T47D (cell line): ENCODE results near the gene MSL3.

Experiments
- DNase-seq, 2 experiments: peaks; one replicate each; pipeline versions ENCODE4 v3.0.0 to v3.0.0-alpha.2; 2011 to 2012; ENCODE audit warnings: low read depth in 1 of 2, low spot score in 1 of 2
- JUND ChIP-seq: IDR thresholded peaks from 2 replicates; pipeline ENCODE4 v1.6.1; 2012; ENCODE audit warnings: low read depth
- in situ Hi-C: cut with HindIII; loops from 2 replicates; pipeline ENCODE4 v1.10.0; 2016; ENCODE audit warnings: low sequenced_read_pairs, low pct_unique_long_range_greater_than_20kb

Gene MSL3

GRCh38 chrX:11757719-11758399, at the start of gene MSL3:
Gene MSL3, plus strand, starts transcription at chrX:11758237. Its CDS starts 27 bp downstream, at chrX:11758264.
- no peak for TF ChIP-seq JUND
- DNase-seq: peak; percentile 31 to 73
- in situ Hi-C loops: no loop called here

- in situ Hi-C loops: no loop called here
- DNase-seq: no peak
- no peak for TF ChIP-seq JUND
These were observed 35.7 kb upstream of the MSL3 start for GRCh38 chrX:11722304-11722703.

- DNase-seq: peak; percentile 8 to 50
- no peak for TF ChIP-seq JUND
- in situ Hi-C loops: no loop called here
These were observed 33.7 kb upstream of the MSL3 start for GRCh38 chrX:11724122-11725017.

GRCh38 chrX:11725631-11726442, 32.2 kb upstream of the MSL3 start:
- TF ChIP-seq JUND: no peak
- DNase-seq: no peak
- in situ Hi-C loops: no loop called here

- TF ChIP-seq JUND: no peak
- in situ Hi-C loops: no loop called here
- DNase-seq: no peak
These were observed 29.5 kb upstream of the MSL3 start for GRCh38 chrX:11728556-11728955.

GRCh38 chrX:11733614-11734013, 24.4 kb upstream of the MSL3 start:
- DNase-seq: no peak
- no peak for TF ChIP-seq JUND
- in situ Hi-C loops: no loop called here

GRCh38 chrX:11739776-11740175, 18.3 kb upstream of the MSL3 start:
- in situ Hi-C loops: no loop called here
- no peak for TF ChIP-seq JUND
- DNase-seq: no peak

- in situ Hi-C loops: no loop called here
- no peak for TF ChIP-seq JUND
These were observed 17.2 kb upstream of the MSL3 start for GRCh38 chrX:11740794-11741193.

GRCh38 chrX:11741574-11741973, 16.5 kb upstream of the MSL3 start:
- DNase-seq: no peak
- in situ Hi-C loops: no loop called here
- no peak for TF ChIP-seq JUND

More at GRCh38 chrX:11740794-11741193, 17.2 kb upstream of the MSL3 start:
- no peak for DNase-seq

GRCh38 chrX:11745881-11746280, 12.2 kb upstream of the MSL3 start:
- DNase-seq: no peak
- in situ Hi-C loops: no loop called here
- TF ChIP-seq JUND: no peak

GRCh38 chrX:11750046-11750445, 8.0 kb upstream of the MSL3 start:
- in situ Hi-C loops: no loop called here
- TF ChIP-seq JUND: no peak
- peak; percentile 24 to 88 for DNase-seq

- TF ChIP-seq JUND: no peak
- DNase-seq: no peak
- in situ Hi-C loops: no loop called here
These were observed 7.3 kb upstream of the MSL3 start for GRCh38 chrX:11750694-11751093.
